ENCODE measurements around the gene KCTD16. TPM values are rescaled to one million over a fixed set of nuclear protein-coding genes. Genes with fewer than 3 reads are reported as not detected.

Gene KCTD16
- polyA plus RNA-seq, 6 donors from 2014 or later = 0.16 TPM; not detected in 5

DNA sequence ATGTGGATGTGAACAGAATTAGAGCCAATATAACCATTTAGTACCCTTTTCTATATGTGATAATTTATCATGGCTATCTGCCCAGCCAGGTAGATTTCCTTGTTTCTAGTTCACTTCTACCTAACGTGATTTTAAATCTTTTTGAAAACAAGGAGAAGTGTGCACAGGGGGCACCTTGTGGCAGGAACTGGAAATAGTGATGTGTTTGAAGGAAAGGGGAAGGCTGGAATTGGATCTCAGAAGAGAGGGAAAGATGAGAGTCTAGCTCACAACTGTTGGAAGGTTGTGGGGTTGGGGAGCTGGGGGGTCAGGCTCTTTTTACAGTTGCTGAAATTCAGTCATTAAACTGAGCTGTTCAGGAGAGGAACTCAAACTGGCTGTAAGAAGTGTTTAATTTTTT, 219.5 kb downstream of the KCTD16 start:
- DNase-seq = no peak
- Mint-ChIP-seq H3K27ac (no peak overlapping the region), H3K4me1 (no peaks in the 10 kb centered on the region), H3K4me3 (no peak overlapping the region), H3K36me3 (no peaks in the 10 kb centered on the region), H3K27me3 (peaks cover 0 to 3% (median 0%) of the 10 kb centered on the region in 3 donors), H3K9me3 (peaks cover 0 to 8% (median 0%) of the 10 kb centered on the region in 7 donors)
- ATAC-seq (ENCODE audit: low read depth in 2 of 2) = no peak

DNA sequence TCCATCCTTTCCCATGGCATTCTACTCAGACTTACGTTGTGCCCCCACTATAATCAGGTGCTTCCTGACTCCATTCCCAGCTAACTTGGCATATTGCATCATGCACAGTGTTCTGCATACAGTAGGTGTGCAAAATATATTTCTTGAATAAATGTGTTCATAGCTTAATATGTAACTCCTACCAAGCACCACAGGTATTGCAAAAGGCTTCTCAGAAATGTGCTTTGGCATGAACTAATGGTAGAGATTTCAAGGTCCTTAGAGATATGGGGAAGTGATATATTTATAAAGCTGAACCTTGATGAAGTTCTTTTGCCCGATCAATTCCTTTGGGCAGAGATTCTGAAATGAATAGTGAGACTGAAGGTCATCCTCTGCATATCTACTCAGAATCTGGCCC, 220.4 kb downstream of the KCTD16 start:
- peaks cover 0 to 8% (median 0%) of the 10 kb centered on the region in 7 donors for H3K9me3 Mint-ChIP-seq
- no peak overlapping the region for H3K4me3 Mint-ChIP-seq
- no peaks in the 10 kb centered on the region for H3K4me1 Mint-ChIP-seq
- ATAC-seq (ENCODE audit: low read depth in 2 of 2) (no peak), DNase-seq (no peak)
- H3K27me3 Mint-ChIP-seq = peaks cover 0 to 3% (median 0%) of the 10 kb centered on the region in 3 donors
- no peaks in the 10 kb centered on the region for H3K36me3 Mint-ChIP-seq
- peak overlapping the region in 1 of 6 donors; percentile 46 for H3K27ac Mint-ChIP-seq

DNA sequence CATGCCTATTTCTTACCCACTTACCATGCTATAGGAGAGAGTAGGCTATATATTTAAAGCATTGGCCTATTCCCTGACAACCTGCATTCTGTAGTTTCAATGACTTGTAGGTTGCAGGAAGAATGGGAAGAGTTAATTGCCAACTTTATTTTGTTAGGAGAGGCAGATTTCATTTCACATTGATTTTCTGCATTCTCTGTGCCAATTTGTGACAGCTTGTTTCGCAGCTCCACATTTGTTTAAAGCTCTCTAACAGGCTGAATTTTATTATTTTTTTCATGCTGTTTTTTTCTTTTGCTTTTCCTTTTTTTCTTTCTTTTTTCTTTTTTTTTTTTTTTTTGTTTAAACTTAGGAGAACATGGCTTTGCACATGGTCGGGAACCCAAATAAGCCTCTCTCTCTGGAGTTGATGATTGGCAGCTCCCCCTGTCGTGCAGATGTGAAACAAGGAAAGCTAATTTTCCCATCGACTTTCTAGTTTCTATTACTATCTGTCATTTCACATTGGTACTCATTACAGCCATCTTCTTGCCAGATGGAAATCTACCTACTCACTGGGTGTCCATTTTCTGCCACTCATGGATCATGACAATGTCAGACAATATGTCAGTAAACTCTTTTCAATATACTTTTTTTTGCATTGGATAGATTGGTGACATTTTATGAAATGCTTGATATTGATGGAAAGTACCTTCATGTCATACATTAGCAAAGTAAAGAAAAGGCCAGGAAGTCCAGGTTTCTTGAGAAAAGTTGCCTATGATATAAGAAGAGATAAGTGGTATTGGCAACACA, 223.2 kb downstream of the KCTD16 start:
- peaks cover 0 to 3% (median 0%) of the 10 kb centered on the region in 3 donors for H3K27me3 Mint-ChIP-seq
- peaks cover 0 to 5% (median 0%) of the 10 kb centered on the region in 7 donors for H3K9me3 Mint-ChIP-seq
- H3K4me3 Mint-ChIP-seq = no peak overlapping the region
- H3K36me3 Mint-ChIP-seq = no peaks in the 10 kb centered on the region
- no peak for DNase-seq
- no peaks in the 10 kb centered on the region for H3K4me1 Mint-ChIP-seq
- no peak for ATAC-seq (ENCODE audit: low read depth in 2 of 2)
- H3K27ac Mint-ChIP-seq = no peak overlapping the region

DNA sequence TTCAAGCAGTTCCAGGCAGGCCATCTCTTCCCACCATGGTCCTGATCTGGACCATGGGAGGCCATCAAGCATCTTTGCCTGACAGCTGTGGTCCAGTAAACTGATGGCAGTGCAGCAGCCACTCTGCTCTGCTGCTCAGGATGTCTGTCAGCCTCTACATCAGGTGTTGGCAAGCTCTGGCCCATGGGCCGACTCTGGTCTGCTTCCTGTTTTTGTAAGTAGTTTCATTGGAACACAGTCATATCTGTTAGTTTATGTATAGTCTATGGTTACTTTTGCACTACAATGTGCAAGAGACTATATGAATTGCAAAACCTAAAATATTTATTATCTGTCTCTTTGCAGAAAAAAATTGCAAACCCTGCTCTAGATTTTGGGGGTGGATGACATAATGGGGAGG, 225.0 kb downstream of the KCTD16 start:
- H3K4me3 Mint-ChIP-seq = no peak overlapping the region
- ATAC-seq (ENCODE audit: low read depth in 2 of 2) = no peak
- DNase-seq = no peak
- H3K9me3 Mint-ChIP-seq = peaks cover 0 to 5% (median 0%) of the 10 kb centered on the region in 7 donors
- H3K27me3 Mint-ChIP-seq = peaks cover 0 to 3% (median 0%) of the 10 kb centered on the region in 3 donors
- H3K4me1 Mint-ChIP-seq = no peaks in the 10 kb centered on the region
- H3K36me3 Mint-ChIP-seq = no peaks in the 10 kb centered on the region
- no peak overlapping the region for H3K27ac Mint-ChIP-seq

DNA sequence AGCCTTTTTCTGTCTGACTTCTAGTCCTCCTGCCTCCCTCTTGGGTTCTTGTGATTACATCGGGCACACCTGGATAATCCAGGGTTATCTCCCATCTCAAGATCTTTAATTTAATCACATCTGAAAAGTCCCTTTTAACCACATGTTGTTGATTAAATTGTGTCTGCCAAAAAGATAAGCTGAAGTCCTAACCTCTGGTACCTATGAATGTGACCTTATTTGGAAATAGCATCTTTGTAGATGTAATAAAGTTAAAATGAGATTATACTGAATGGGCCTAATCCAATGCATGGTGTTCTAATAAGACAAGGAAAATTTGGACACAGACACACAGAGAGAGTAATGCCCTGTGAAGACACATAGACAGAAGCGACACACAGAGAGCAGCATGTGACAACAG, 232.4 kb downstream of the KCTD16 start:
- DNase-seq (no peak), ATAC-seq (ENCODE audit: low read depth in 2 of 2) (no peak)
- no peaks in the 10 kb centered on the region for H3K36me3 Mint-ChIP-seq
- H3K4me1 Mint-ChIP-seq = no peaks in the 10 kb centered on the region
- no peak overlapping the region for H3K27ac Mint-ChIP-seq
- peaks cover 0 to 3% (median 0%) of the 10 kb centered on the region in 7 donors for H3K9me3 Mint-ChIP-seq
- no peak overlapping the region for H3K4me3 Mint-ChIP-seq
- H3K27me3 Mint-ChIP-seq = no peaks in the 10 kb centered on the region

DNA sequence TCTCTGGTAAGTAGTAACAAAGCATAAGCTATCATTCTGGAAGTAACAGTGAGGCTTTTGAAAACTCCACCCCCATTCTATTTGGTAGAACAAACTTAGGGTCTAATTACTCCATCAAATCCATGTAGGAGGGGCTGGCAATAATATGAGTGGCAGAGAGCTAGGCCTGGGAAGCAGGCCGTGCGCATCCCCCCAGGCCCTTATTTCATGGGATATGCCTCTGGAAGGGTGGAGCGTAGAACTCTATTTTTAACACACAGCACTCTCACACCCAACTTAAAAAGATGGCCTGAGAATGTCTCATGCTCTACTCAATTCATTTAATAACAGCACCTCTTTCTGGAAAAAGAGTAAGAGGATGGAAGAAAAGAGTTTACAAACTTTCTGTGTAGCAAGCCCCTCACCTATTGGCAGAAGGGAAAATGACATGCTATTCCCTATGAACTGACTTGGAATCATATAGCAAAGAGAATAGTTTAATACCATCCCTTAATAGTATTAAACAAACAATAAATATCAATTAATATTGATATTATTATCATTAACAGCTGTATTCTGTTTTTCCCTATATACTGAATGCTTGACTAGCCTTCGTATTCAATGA, 233.2 kb downstream of the KCTD16 start:
- Mint-ChIP-seq H3K36me3 (no peaks in the 10 kb centered on the region), H3K4me3 (no peak overlapping the region)

DNA sequence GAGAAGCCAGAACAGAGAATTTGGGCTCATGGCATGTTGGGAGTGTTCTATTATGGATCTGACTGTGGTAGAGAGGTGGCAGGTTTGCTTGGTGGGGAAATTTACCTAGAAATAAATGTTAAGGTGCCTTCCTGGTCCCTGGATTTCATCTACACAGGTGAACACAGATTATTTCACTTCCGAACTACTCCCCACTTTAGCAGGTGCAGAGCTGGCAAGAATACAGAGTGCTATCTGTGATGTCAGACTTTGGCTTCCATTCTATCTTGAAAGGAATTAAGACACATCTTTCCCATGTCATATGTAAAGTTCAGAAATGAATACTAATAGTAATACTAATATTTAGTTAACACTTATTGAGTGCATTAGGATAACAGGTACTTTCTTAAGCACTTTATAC, 234.0 kb downstream of the KCTD16 start:
- no peaks in the 10 kb centered on the region for H3K36me3 Mint-ChIP-seq
- ATAC-seq (ENCODE audit: low read depth in 2 of 2) (no peak), DNase-seq (no peak)
- no peak overlapping the region for H3K4me3 Mint-ChIP-seq
- H3K27me3 Mint-ChIP-seq = peaks cover 0 to 5% (median 0%) of the 10 kb centered on the region in 3 donors
- peaks cover 0 to 5% (median 2%) of the 10 kb centered on the region in 7 donors for H3K9me3 Mint-ChIP-seq
- no peaks in the 10 kb centered on the region for H3K4me1 Mint-ChIP-seq
- H3K27ac Mint-ChIP-seq = no peak overlapping the region

More for the DNA sequence above, 233.2 kb downstream of the KCTD16 start:
- H3K27me3 Mint-ChIP-seq = peaks cover 0 to 5% (median 0%) of the 10 kb centered on the region in 3 donors
- H3K27ac Mint-ChIP-seq = no peak overlapping the region
- no peak for ATAC-seq (ENCODE audit: low read depth in 2 of 2)
- no peaks in the 10 kb centered on the region for H3K4me1 Mint-ChIP-seq
- no peak for DNase-seq
- peaks cover 0 to 5% (median 2%) of the 10 kb centered on the region in 7 donors for H3K9me3 Mint-ChIP-seq

DNA sequence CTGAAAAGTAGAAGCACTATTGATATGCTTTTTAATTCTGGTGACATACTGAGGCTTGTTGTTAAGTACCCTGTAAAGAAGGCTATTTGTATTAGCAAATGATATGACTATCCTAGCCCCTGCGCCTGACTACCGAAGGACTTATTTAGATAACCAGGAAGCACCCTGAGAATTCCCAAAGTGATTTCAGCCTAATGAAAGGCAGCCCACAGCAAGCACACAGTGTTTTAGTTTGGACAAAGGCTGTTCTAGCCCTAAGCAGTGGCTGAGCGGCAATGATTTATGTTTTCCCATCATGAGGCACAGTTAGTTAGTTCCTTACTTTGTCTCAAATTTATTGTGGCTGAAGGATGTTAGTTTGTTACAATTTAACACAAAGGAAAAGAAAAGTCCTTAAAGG, 235.3 kb downstream of the KCTD16 start:
- peaks cover 0 to 5% (median 0%) of the 10 kb centered on the region in 3 donors for H3K27me3 Mint-ChIP-seq
- DNase-seq = no peak
- no peak overlapping the region for H3K4me3 Mint-ChIP-seq
- no peak for ATAC-seq (ENCODE audit: low read depth in 2 of 2)
- H3K27ac Mint-ChIP-seq = no peak overlapping the region
- H3K4me1 Mint-ChIP-seq = no peaks in the 10 kb centered on the region
- H3K36me3 Mint-ChIP-seq = no peaks in the 10 kb centered on the region
- H3K9me3 Mint-ChIP-seq = peaks cover 0 to 5% (median 4%) of the 10 kb centered on the region in 7 donors

DNA sequence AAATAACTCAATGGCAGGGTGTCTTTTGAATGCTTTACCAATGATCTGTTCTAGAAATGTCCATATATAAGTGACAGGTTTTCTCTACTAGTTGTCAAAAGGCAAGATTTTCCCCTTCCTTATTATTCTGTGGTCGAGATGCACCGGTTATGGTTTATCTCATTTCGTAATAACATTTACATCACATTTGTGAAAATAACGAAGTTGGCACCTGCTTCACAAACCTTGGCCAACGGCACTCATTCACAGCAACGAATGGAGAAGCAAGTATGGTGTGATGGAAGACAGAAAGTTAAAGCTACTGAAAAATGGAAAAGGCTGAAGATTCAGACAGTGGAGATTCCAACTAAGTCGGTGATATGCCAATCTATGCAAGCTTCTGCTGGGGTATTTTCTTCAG, 235.8 kb downstream of the KCTD16 start:
- DNase-seq (no peak), ATAC-seq (ENCODE audit: low read depth in 2 of 2) (no peak)
- H3K27ac Mint-ChIP-seq = no peak overlapping the region
- no peaks in the 10 kb centered on the region for H3K4me1 Mint-ChIP-seq
- H3K27me3 Mint-ChIP-seq = peaks cover 0 to 5% (median 0%) of the 10 kb centered on the region in 3 donors
- no peaks in the 10 kb centered on the region for H3K36me3 Mint-ChIP-seq
- no peak overlapping the region for H3K4me3 Mint-ChIP-seq
- H3K9me3 Mint-ChIP-seq = peaks cover 0 to 6% (median 4%) of the 10 kb centered on the region in 7 donors

DNA sequence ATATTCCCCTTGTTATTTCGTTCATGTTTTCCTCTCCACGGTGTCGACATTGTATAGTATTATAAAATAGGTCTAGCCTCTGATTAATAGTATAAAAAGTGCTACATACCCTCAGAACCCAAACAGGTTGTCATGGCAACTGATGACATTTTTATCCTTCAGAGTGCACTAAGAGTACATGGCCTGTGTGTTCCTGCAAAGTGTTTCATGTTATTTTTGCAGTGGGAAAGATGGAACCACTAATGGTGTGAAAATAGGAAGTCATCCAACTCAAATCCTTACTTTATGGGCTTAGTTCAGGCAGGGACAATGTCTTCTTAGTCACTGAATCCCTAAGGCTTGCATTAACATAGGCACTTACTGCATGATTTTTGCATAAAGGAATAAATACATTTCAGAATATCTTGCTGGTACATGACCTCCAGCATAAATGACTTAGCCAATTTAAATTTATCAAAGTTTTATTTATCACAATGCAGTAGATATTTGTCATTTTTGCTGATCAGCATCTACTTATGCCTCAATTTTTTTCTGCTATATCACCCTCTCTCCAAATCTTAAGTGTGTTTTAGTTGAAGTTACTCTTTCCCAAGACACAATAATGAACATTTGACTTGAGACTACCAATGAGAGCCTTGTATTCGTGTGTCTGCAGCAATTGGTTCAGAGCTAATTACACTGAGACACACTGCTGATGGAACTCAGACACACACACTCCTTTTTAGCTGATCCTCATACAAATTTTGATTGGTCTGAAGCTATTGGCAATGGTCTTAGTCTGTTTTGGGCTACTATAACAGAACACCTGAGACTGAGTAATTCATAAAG, 243.7 kb downstream of the KCTD16 start:
- Mint-ChIP-seq H3K27ac (no peak overlapping the region), H3K4me1 (no peaks in the 10 kb centered on the region), H3K4me3 (no peak overlapping the region), H3K27me3 (no peaks in the 10 kb centered on the region), H3K36me3 (no peaks in the 10 kb centered on the region), H3K9me3 (peaks cover 4 to 21% (median 9%) of the 10 kb centered on the region in 7 donors)
- no peak for DNase-seq
- no peak for ATAC-seq (ENCODE audit: low read depth in 2 of 2)

DNA sequence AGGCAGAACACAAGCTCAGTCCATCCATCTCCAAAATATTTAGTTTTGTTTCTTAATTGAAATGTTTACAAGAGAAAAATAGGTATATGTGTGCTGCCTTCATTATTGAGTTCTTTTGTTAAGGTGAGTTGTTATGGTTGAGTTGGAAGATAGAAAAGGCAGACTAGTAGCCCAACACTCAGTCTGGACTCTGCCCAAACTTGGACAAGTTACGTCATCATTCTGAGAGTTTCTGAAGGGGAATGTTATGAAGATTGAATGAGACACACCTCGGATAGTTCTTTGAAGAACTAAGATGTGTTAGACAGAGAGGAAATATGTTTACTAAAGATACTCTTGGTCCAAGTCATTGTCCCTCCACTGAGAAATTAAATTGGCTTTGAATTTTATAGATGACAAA, 245.5 kb downstream of the KCTD16 start:
- no peak overlapping the region for H3K27ac Mint-ChIP-seq
- peaks cover 4 to 21% (median 10%) of the 10 kb centered on the region in 7 donors for H3K9me3 Mint-ChIP-seq
- H3K4me3 Mint-ChIP-seq = no peak overlapping the region
- H3K27me3 Mint-ChIP-seq = no peaks in the 10 kb centered on the region
- ATAC-seq (ENCODE audit: low read depth in 2 of 2) (no peak), DNase-seq (no peak)
- no peaks in the 10 kb centered on the region for H3K36me3 Mint-ChIP-seq
- no peaks in the 10 kb centered on the region for H3K4me1 Mint-ChIP-seq

DNA sequence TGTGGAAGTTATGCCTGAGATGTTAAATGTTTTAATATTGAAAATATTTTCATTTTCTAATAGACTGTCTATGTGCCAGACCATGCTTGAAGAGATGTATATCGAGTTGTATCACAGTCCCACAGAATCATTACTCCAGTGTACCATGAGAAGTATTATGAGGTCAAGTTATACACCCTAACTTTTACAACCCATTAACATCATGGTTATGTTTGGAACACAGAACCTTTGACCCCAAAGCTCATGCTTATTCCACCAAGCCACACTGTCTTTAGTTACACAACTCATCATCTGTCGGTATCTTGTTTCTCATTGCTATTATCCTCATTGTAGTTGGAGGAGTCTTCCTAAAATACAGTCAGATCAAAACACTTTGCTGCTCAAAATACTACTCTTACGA, 248.0 kb downstream of the KCTD16 start:
- DNase-seq (no peak), ATAC-seq (ENCODE audit: low read depth in 2 of 2) (no peak)
- H3K4me1 Mint-ChIP-seq = no peaks in the 10 kb centered on the region
- no peak overlapping the region for H3K27ac Mint-ChIP-seq
- H3K9me3 Mint-ChIP-seq = peaks cover 0 to 21% (median 10%) of the 10 kb centered on the region in 7 donors
- H3K27me3 Mint-ChIP-seq = no peaks in the 10 kb centered on the region
- no peak overlapping the region for H3K4me3 Mint-ChIP-seq
- H3K36me3 Mint-ChIP-seq = no peaks in the 10 kb centered on the region

DNA sequence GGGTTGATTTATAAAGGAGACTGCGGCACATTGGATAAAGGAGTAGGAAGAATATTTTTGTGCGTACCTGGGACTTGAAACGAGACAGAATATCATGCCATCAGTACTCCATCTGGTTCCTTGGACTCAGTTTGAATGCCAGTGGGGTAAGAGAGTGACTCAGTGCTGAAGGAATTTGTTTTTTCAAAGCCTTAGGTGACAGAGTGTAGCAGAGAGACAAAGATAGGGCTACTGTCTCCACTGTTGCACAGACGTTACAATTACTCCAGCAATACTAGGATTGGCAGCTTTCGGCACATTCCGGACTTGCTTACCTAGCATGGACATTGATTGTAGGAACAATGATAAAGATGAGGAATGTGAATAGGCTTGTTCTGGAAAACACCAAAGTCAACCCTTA, 250.7 kb downstream of the KCTD16 start:
- DNase-seq (no peak), ATAC-seq (ENCODE audit: low read depth in 2 of 2) (no peak)
- Mint-ChIP-seq H3K9me3 (peaks cover 0 to 16% (median 10%) of the 10 kb centered on the region in 7 donors), H3K27me3 (no peaks in the 10 kb centered on the region), H3K4me3 (no peak overlapping the region), H3K27ac (no peak overlapping the region), H3K4me1 (no peaks in the 10 kb centered on the region), H3K36me3 (no peaks in the 10 kb centered on the region)
